SU-DHL-6 (cell line): ENCODE measurements around the gene ADAMTS17.

ENCODE experiments used
- H2AFZ ChIP-seq: fragments of 200-600 bp; sonication (generic); 2 replicates; pipeline ENCODE4 v1.6.1; 2014; ENCODE audit warnings: low read depth, mild to moderate bottlenecking, moderate library complexity, mixed read lengths, antibody characterized with exemption, low read length; ENCODE audit not compliant: severe bottlenecking
- H3F3A ChIP-seq: fragments of 200-600 bp; shearing (Covaris generic); 2 replicates; pipeline ENCODE4 v1.6.0; 2016; ENCODE audit warnings: antibody characterized with exemption, mild to moderate bottlenecking; ENCODE audit not compliant: insufficient read depth
- H3K27ac ChIP-seq: fragments of 200-600 bp; sonication (generic); 2 replicates; pipeline ENCODE4 v1.5.1; 2016; ENCODE audit warnings: low read depth, mild to moderate bottlenecking, low read length, moderate library complexity, mixed read lengths
- H3K27me3 ChIP-seq: fragments of 200-600 bp; sonication (generic), shearing (Covaris generic); 2 replicates; pipeline ENCODE4 v1.6.0; 2014; ENCODE audit warnings: mild to moderate bottlenecking, low read length
- H3K36me3 ChIP-seq: fragments of 200-600 bp; sonication (generic); 2 replicates; pipeline ENCODE4 v1.6.1; 2014; ENCODE audit warnings: mild to moderate bottlenecking, low read length, mixed read lengths
- H3K4me2 ChIP-seq: fragments of 300-600, 200-600 bp; shearing (Covaris generic), sonication (generic); 2 replicates; pipeline ENCODE4 v1.6.0; 2014; ENCODE audit warnings: low read length, low read depth, mild to moderate bottlenecking; ENCODE audit not compliant: poor library complexity, severe bottlenecking
- H3K4me3 ChIP-seq: fragments of 200-600 bp; sonication (generic); 2 replicates; pipeline ENCODE4 v1.5.1; 2014; ENCODE audit warnings: antibody characterized with exemption, low read length, mild to moderate bottlenecking, mixed read lengths; ENCODE audit not compliant: insufficient read depth, poor library complexity, severe bottlenecking
- H3K79me2 ChIP-seq: fragments of 200-600 bp; sonication (generic); 2 replicates; pipeline ENCODE4 v1.6.1; 2014; ENCODE audit warnings: mild to moderate bottlenecking, low read length, moderate library complexity; ENCODE audit not compliant: insufficient read depth
- H3K9ac ChIP-seq: fragments of 200-600 bp; sonication (generic); 2 replicates; pipeline ENCODE4 v1.7.0; 2014; ENCODE audit warnings: mild to moderate bottlenecking, low read length
- H3K9me2 ChIP-seq: fragments of 200-600 bp; sonication (generic); replicated peaks from 2 replicates; pipeline ENCODE4 v1.6.1; 2014; ENCODE audit warnings: low read length; ENCODE audit not compliant: insufficient read depth
- H3K9me3 ChIP-seq: fragments of 200-600 bp; sonication (generic); 2 replicates; pipeline ENCODE4 v1.6.1; 2014; ENCODE audit warnings: low read length, mixed read lengths; ENCODE audit not compliant: insufficient read depth
- H4K20me1 ChIP-seq: fragments of 200-600 bp; sonication (generic); 2 replicates; pipeline ENCODE4 v1.6.1; 2014; ENCODE audit warnings: low read depth, mild to moderate bottlenecking, antibody characterized with exemption, low read length, moderate library complexity, mixed read lengths
- CTCF ChIP-seq: fragments of 200-600 bp; sonication (generic); IDR thresholded peaks from one replicate; pipeline ENCODE4 v1.5.1; 2017; ENCODE audit warnings: antibody characterized with exemption, mild to moderate bottlenecking, low read length, moderate library complexity; ENCODE audit not compliant: insufficient read depth, poor library complexity, severe bottlenecking
- EZH2phosphoT487 ChIP-seq: fragments of 200-600 bp; sonication (generic), shearing (Covaris generic); conservative IDR thresholded peaks from 2 replicates; pipeline ENCODE4 v1.6.1; 2018; ENCODE audit warnings: mild to moderate bottlenecking, antibody characterized with exemption, low read length, moderate library complexity, mixed read lengths

ADAMTS17 gene

GRCh38 chr15:100005013-100005412 lies 336.8 kb downstream of the ADAMTS17 start:
- Histone ChIP-seq H3K27me3 (no peaks in the 10 kb centered on the region), H4K20me1 (no peaks in the 10 kb centered on the region), H3K27ac (no peak overlapping the region), H3K4me3 (no peak overlapping the region), H3K36me3 (no peaks in the 10 kb centered on the region), H3K79me2 (no peaks in the 10 kb centered on the region), H3K9ac (no peak overlapping the region), H3K9me2 (no peaks in the 10 kb centered on the region), H3K9me3 (no peaks in the 10 kb centered on the region), H3F3A (no peaks in the 10 kb centered on the region), H2AFZ (no peak overlapping the region), H3K4me2 (no peak overlapping the region)
- TF ChIP-seq CTCF (no peak), EZH2phosphoT487 (no peak)

DNA sequence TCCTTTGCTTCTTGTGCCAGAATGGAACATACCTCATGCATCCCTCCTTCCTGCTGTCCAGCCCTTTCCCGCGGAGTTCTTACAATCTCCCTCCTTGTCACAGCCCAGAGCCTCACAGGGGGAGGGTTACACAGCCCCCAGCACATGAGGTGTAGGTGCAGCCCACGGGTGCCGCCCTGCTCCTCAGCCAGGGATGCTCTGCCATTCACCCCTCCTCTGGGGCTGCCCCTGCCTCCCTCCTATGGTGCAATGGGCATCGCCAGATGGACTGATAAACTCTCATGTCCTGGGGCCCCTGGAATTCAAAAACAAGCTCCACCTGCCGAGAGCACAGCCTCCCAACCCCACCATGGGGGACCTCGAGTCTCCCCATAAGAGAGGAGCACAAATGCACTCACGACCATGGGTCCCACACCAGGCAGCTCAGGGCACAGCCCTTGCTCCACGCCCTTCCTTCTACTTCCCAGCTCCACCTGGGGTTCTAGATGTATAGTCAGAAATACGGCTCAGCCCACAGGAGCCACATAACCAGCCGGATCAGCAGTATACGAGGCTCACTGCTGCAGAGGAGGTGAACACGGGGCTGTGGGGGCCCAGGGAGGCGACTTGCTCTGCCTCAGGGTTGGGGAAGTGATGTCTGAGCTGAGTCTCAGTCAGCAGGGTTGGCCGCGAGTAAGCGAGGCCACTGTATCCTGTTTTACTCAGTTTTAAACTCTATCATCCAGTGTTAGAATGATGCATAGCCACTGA lies 338.8 kb downstream of the ADAMTS17 start:
- Histone ChIP-seq H3K36me3 (no peaks in the 10 kb centered on the region), H3K27ac (no peak overlapping the region), H3K4me2 (no peak overlapping the region), H2AFZ (no peak overlapping the region), H4K20me1 (no peaks in the 10 kb centered on the region), H3K9me3 (no peaks in the 10 kb centered on the region), H3K9ac (no peak overlapping the region), H3K27me3 (no peaks in the 10 kb centered on the region), H3K79me2 (no peaks in the 10 kb centered on the region), H3K9me2 (no peaks in the 10 kb centered on the region), H3K4me3 (no peak overlapping the region), H3F3A (no peaks in the 10 kb centered on the region)
- TF ChIP-seq CTCF (no peak), EZH2phosphoT487 (no peak)

GRCh38 chr15:100002086-100002620 lies 339.6 kb downstream of the ADAMTS17 start:
- Histone ChIP-seq H3K9me2 (no peaks in the 10 kb centered on the region), H3F3A (no peaks in the 10 kb centered on the region), H3K9ac (no peak overlapping the region), H3K9me3 (no peaks in the 10 kb centered on the region), H3K27me3 (no peaks in the 10 kb centered on the region), H3K4me3 (no peak overlapping the region), H4K20me1 (no peaks in the 10 kb centered on the region), H3K36me3 (no peaks in the 10 kb centered on the region), H3K27ac (no peak overlapping the region), H3K4me2 (no peak overlapping the region), H2AFZ (no peak overlapping the region), H3K79me2 (no peaks in the 10 kb centered on the region)
- no peak for TF ChIP-seq CTCF
- no peak for TF ChIP-seq EZH2phosphoT487
